Liver (tissue), 9 donors: ENCODE data around the gene PTCD3. TPM values are rescaled to one million over a fixed set of nuclear protein-coding genes. Genes with fewer than 3 reads are reported as not detected.

ENCODE experiments used
- DNase-seq: peaks from one replicate; pipeline ENCODE4 v3.0.0-alpha.2; 2017; ENCODE audit warnings: low spot score
- H3K27ac ChIP-seq, 2 donors: one replicate each; pipeline ENCODE4 v1.7.0; 2013; ENCODE audit warnings: inconsistent platforms in 2 of 2, low read length in 2 of 2, control low read depth in 1 of 2, low read depth in 1 of 2, mild to moderate bottlenecking in 1 of 2
- H3K27me3 ChIP-seq, 4 donors: one replicate each; pipeline versions ENCODE4 v1.6.1 to v1.7.0; 2013; ENCODE audit warnings: low read length in 3 of 4, inconsistent platforms in 1 of 4, mild to moderate bottlenecking in 1 of 4, moderate library complexity in 1 of 4; ENCODE audit not compliant: control insufficient read depth in 4 of 4, insufficient read depth in 4 of 4
- H3K36me3 ChIP-seq, 4 donors: one replicate each; pipeline versions ENCODE4 v1.6.1 to v1.7.0; 2013; ENCODE audit warnings: low read length in 3 of 4, mild to moderate bottlenecking in 3 of 4, low read depth in 1 of 4, moderate library complexity in 1 of 4; ENCODE audit not compliant: control insufficient read depth in 4 of 4, insufficient read depth in 3 of 4
- H3K4me1 ChIP-seq, 4 donors: one replicate each; pipeline versions ENCODE4 v1.6.1 to v1.7.0; 2013; ENCODE audit warnings: low read length in 3 of 4, mild to moderate bottlenecking in 3 of 4, moderate library complexity in 1 of 4; ENCODE audit not compliant: control insufficient read depth in 4 of 4, insufficient read depth in 4 of 4
- H3K4me3 ChIP-seq, 3 donors: one replicate each; pipeline versions ENCODE4 v1.6.1 to v1.7.0; 2013; ENCODE audit warnings: low read length in 3 of 3, control low read depth in 1 of 3, low read depth in 1 of 3, mild to moderate bottlenecking in 1 of 3
- H3K9ac ChIP-seq, 2 donors: one replicate each; pipeline ENCODE4 v1.7.0; 2013; ENCODE audit warnings: low read length in 2 of 2, mild to moderate bottlenecking in 2 of 2, moderate library complexity in 2 of 2, control low read depth in 1 of 2, low read depth in 1 of 2
- H3K9me3 ChIP-seq, 4 donors: one replicate each; pipeline versions ENCODE4 v1.6.1 to v1.7.0; 2013; ENCODE audit warnings: low read length in 3 of 4; ENCODE audit not compliant: control insufficient read depth in 4 of 4
- ATF3 ChIP-seq: IDR thresholded peaks from 2 replicates; pipeline ENCODE4 v1.6.1; 2016; ENCODE audit warnings: antibody characterized with exemption
- EGR1 ChIP-seq, 2 donors: IDR thresholded peaks; 2 replicates each; pipeline ENCODE4 v1.6.1; 2016 to 2018; ENCODE audit warnings: antibody characterized with exemption in 2 of 2, low read depth in 2 of 2
- FOXA1 ChIP-seq: IDR thresholded peaks from 2 replicates; pipeline ENCODE4 v1.6.1; 2016; ENCODE audit warnings: antibody characterized with exemption
- FOXA2 ChIP-seq: IDR thresholded peaks from 2 replicates; pipeline ENCODE4 v1.6.1; 2016; ENCODE audit warnings: antibody characterized with exemption
- GABPA ChIP-seq, 2 donors: IDR thresholded peaks in 1 of 2; conservative IDR thresholded peaks in 1 of 2; 2 replicates each; pipeline ENCODE4 v1.6.1; 2016; ENCODE audit warnings: antibody characterized with exemption in 2 of 2, mild to moderate bottlenecking in 1 of 2, moderate library complexity in 1 of 2
- HNF4G ChIP-seq: IDR thresholded peaks from 2 replicates; pipeline ENCODE4 v1.6.1; 2016; ENCODE audit warnings: antibody characterized with exemption
- JUND ChIP-seq, 2 donors: IDR thresholded peaks; 2 replicates each; pipeline ENCODE4 v1.6.1; 2016; ENCODE audit warnings: antibody characterized with exemption in 2 of 2
- NR2F2 ChIP-seq: IDR thresholded peaks from 2 replicates; pipeline ENCODE4 v1.6.1; 2016; ENCODE audit warnings: antibody characterized with exemption
- RAD21 ChIP-seq, 2 donors: IDR thresholded peaks; 2 replicates each; pipeline ENCODE4 v1.6.1; 2016; ENCODE audit warnings: antibody characterized with exemption in 2 of 2, mild to moderate bottlenecking in 2 of 2
- REST ChIP-seq: IDR thresholded peaks from 2 replicates; pipeline ENCODE4 v1.6.1; 2016; ENCODE audit warnings: antibody characterized with exemption, mild to moderate bottlenecking
- RXRA ChIP-seq, 2 donors: IDR thresholded peaks; 2 replicates each; pipeline ENCODE4 v1.6.1; 2017 to 2018; ENCODE audit warnings: antibody characterized with exemption in 2 of 2, mild to moderate bottlenecking in 1 of 2
- SP1 ChIP-seq: IDR thresholded peaks from 2 replicates; pipeline ENCODE4 v1.6.1; 2018; ENCODE audit warnings: antibody characterized with exemption, mild to moderate bottlenecking
- TAF1 ChIP-seq: conservative IDR thresholded peaks from 2 replicates; pipeline ENCODE4 v1.6.1; 2016; ENCODE audit warnings: antibody characterized with exemption, mild to moderate bottlenecking
- YY1 ChIP-seq: IDR thresholded peaks from 2 replicates; pipeline ENCODE4 v1.6.1; 2016; ENCODE audit warnings: antibody characterized with exemption, mild to moderate bottlenecking
- WGBS: extraction: QIAGEN DNeasy Blood & Tissue Kit; methylation state at CpG from one replicate; pipeline ENCODE4 v1.1.7; 2013; 5-methylcytosine and 5-hydroxymethylcytosine counted together
- polyA plus RNA-seq, 2 donors: library from polyadenylated mRNA; stranded (reverse) in 1 of 2; unstranded in 1 of 2; fragments of 200-250 nt in 1 of 2; fragments of >200 nt in 1 of 2; fragmentation: Nextera tagmentation in 1 of 2; extraction: Ambion mirVana in 1 of 2; gene quantifications; one replicate each; pipeline versions ENCODE4 v1.2.1 to v1.2.3, GENCODE V29; 2013 to 2015
- total RNA-seq, 2 donors: library from RNA; depleted of rRNA; stranded (reverse); fragments of >200 nt; gene quantifications; one replicate each; pipeline ENCODE4 v1.2.3, GENCODE V29; 2014
- TF ChIP-seq, protein P1 (sequence below): fragments of 150-350 bp; IDR thresholded peaks from 2 replicates; pipeline ENCODE4 v1.5.1; 2017; ENCODE audit warnings: improper control_type of control experiment, low read depth, low read length; ENCODE audit not compliant: missing input control
- donor health status: healthy.
- donor health status: healthy.
- donor health status: healthy.
- donor health status: healthy.
- donor health status: healthy.

The PTCD3 gene
- total and polyA plus RNA-seq, 4 donors: 25.5 to 74.6 (median 45.2) TPM

DNA sequence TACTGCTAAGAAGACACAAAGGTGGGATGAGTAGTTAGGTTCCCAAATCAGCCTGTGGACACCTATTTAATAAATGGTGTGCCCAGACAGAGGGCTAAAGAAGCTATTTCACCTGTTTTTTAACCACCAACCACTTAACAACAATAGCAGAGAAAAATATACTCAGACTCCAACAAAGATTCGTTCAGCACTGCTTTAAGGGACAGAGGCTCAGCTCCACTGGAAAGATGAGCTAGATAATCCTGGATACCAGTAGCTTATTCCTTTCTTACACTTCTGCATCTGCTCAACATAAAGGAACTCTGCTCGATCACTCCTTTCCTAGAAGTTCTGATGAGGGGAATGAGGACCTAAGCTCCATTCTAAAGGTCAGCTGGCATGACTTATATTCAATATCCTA is 44.5 kb downstream of the PTCD3 start:
- Histone ChIP-seq H3K27ac (no peak overlapping the region), H3K4me3 (no peak overlapping the region), H3K4me1 (no peaks in the 10 kb centered on the region), H3K9ac (no peak overlapping the region), H3K36me3 (peaks cover 14 to 58% (median 51%) of the 10 kb centered on the region in 4 donors), H3K9me3 (no peaks in the 10 kb centered on the region), H3K27me3 (no peaks in the 10 kb centered on the region)
- no peak for DNase-seq
- TF ChIP-seq RXRA (IDR thresholded peaks at IDR 0.05) (no peak), RAD21 (IDR thresholded peaks at IDR 0.05) (no peak)
- 95% methylated on average over 2 of the region's 2 CpGs for WGBS

DNA sequence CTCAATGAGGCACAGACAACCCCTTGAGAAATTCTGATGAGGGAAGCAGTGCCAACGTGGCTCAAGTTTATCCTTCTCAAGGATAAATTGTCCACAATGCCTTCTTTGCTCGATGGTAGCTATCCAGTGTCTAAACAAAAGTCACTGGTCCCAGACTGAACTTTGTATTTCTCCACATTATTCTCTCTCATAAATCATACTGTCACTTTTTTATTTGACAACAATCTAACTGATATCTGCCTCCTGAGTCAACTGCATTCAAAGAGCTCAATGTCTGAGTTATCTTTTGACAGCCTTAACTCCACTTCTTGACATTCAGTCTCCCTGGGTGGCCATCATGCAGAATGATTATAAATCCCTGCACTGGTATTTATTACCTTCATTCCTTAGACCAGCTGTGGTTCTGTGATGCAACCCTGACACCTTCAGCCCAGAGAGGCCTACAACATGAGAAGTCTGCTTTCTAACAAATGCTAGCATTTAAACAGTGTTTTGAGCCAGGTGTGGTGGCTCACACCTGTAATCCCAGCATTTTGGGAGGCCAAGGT is 51.0 kb downstream of the PTCD3 start:
- 91% methylated on average over 2 of the region's 2 CpGs for WGBS
- DNase-seq: no peak
- peaks cover 12 to 56% (median 45%) of the 10 kb centered on the region in 4 donors for H3K36me3 ChIP-seq
- TF ChIP-seq ATF3 (no peak), YY1 (no peak)
- peaks cover 0 to 5% (median 0%) of the 10 kb centered on the region in 4 donors for H3K4me1 ChIP-seq
- H3K27ac ChIP-seq: no peak overlapping the region
- no peaks in the 10 kb centered on the region for H3K9me3 ChIP-seq
- H3K27me3 ChIP-seq: no peaks in the 10 kb centered on the region
- no peak overlapping the region for H3K9ac ChIP-seq
- H3K4me3 ChIP-seq: no peak overlapping the region

DNA sequence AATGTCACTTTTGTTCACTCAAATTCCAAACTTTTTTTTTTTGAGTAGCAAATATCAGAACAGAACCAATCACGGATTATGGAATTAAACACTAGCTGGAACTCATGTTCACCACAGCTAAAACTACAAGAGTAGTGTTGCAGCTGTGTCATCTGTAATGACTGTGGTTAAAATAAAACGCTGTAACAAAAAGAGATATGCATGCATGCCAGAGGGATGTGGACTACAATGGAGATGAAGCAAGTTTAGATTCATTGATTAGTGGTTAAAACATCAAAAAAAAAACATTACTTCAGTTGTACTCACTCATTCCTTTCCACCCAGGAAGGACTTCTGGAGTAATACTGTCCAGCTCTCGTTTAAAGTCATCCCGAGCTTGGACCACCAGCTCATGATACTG is 52.3 kb downstream of the PTCD3 start:
- WGBS: 94% methylated on average over 4 of the region's 4 CpGs
- no peak overlapping the region for H3K4me3 ChIP-seq
- no peaks in the 10 kb centered on the region for H3K9me3 ChIP-seq
- H3K27ac ChIP-seq: no peak overlapping the region
- H3K4me1 ChIP-seq: peaks cover 0 to 5% (median 0%) of the 10 kb centered on the region in 4 donors
- TF ChIP-seq TAF1 (no peak), RAD21 (IDR thresholded peaks at IDR 0.05) (no peak), GABPA (IDR thresholded peaks at IDR 0.05 in 1 of 2, conservative IDR thresholded peaks at IDR 0.05 in 1 of 2) (no peak), ATF3 (no peak), EGR1 (IDR thresholded peaks at IDR 0.05; ENCODE audit: low read depth in 2 of 2) (no peak), SP1 (no peak), HNF4G (no peak), FOXA2 (no peak), FOXA1 (no peak), JUND (IDR thresholded peaks at IDR 0.05) (no peak), YY1 (no peak), RXRA (IDR thresholded peaks at IDR 0.05) (no peak), NR2F2 (no peak), REST (no peak)
- TF ChIP-seq, protein P1, sequence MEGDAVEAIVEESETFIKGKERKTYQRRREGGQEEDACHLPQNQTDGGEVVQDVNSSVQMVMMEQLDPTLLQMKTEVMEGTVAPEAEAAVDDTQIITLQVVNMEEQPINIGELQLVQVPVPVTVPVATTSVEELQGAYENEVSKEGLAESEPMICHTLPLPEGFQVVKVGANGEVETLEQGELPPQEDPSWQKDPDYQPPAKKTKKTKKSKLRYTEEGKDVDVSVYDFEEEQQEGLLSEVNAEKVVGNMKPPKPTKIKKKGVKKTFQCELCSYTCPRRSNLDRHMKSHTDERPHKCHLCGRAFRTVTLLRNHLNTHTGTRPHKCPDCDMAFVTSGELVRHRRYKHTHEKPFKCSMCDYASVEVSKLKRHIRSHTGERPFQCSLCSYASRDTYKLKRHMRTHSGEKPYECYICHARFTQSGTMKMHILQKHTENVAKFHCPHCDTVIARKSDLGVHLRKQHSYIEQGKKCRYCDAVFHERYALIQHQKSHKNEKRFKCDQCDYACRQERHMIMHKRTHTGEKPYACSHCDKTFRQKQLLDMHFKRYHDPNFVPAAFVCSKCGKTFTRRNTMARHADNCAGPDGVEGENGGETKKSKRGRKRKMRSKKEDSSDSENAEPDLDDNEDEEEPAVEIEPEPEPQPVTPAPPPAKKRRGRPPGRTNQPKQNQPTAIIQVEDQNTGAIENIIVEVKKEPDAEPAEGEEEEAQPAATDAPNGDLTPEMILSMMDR: no peak
- peaks cover 15 to 62% (median 46%) of the 10 kb centered on the region in 4 donors for H3K36me3 ChIP-seq
- no peaks in the 10 kb centered on the region for H3K27me3 ChIP-seq
- DNase-seq: no peak
- no peak overlapping the region for H3K9ac ChIP-seq
